H1 (cell line): ENCODE measurements around the gene KLF7.

Experiments
- CHD2 ChIP-seq: IDR thresholded peaks from 2 replicates; pipeline ENCODE4 v1.6.1; 2012; ENCODE audit warnings: low read length, improper control_type of control experiment
- CREB1 ChIP-seq: IDR thresholded peaks from 2 replicates; pipeline ENCODE4 v1.6.1; 2012; ENCODE audit warnings: inconsistent platforms
- CTBP2 ChIP-seq: IDR thresholded peaks from 2 replicates; pipeline ENCODE4 v1.7.0; 2011; ENCODE audit warnings: borderline replicate concordance, mild to moderate bottlenecking, moderate library complexity, mixed read lengths, low read length; ENCODE audit not compliant: insufficient read depth, insufficient read length
- POLR2A ChIP-seq, 2 experiments: IDR thresholded peaks; 1 replicate in 1 of 2; 2 replicates in 1 of 2; pipeline ENCODE4 v1.6.1; 2011; ENCODE audit warnings: low read depth in 2 of 2, low read length in 2 of 2, mild to moderate bottlenecking in 2 of 2; ENCODE audit errors: control extremely low read depth in 1 of 2
- POLR2AphosphoS5 ChIP-seq: IDR thresholded peaks from 2 replicates; pipeline ENCODE4 v1.6.1; 2011; ENCODE audit warnings: low read depth, low read length
- RFX5 ChIP-seq: IDR thresholded peaks from 2 replicates; pipeline ENCODE4 v1.6.1; 2011; ENCODE audit warnings: low read depth, low read length, improper control_type of control experiment, borderline replicate concordance
- TEAD4 ChIP-seq: IDR thresholded peaks from 2 replicates; pipeline ENCODE4 v1.6.1; 2012; ENCODE audit warnings: low read depth, low read length, inconsistent platforms, mixed read lengths
- TF ChIP-seq, protein P1 (sequence below): IDR thresholded peaks from 2 replicates; pipeline ENCODE4 v1.6.1; 2012; ENCODE audit warnings: inconsistent platforms
- TF ChIP-seq, protein P2 (sequence below), 3 experiments: IDR thresholded peaks; 1 replicate in 2 of 3; 2 replicates in 1 of 3; pipeline versions ENCODE4 v1.5.1 to v1.6.1; 2011; ENCODE audit warnings: low read length in 3 of 3, mild to moderate bottlenecking in 3 of 3, inconsistent platforms in 2 of 3, low read depth in 1 of 3, moderate library complexity in 1 of 3; ENCODE audit not compliant: insufficient read depth in 1 of 3; ENCODE audit errors: control extremely low read depth in 1 of 3

DNA sequence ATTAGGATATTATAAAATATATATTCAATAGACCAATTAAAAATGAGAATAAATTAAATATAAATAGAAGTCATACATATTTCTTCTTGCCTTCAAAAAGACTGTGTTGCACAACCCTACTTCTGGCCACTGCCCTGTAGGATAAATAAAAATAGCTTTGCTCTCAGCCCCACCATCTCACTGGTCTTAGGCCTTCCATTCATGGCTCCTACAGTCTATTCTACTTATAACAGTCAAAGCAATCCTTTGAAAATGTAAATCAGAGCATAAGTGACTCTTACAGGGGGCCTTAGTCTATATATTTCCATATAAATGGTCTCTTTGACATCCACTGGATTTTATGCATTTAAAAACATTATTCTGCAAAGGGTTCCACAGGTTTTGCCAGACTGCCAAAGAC lies 72.9 kb downstream of the KLF7 start:
- TF ChIP-seq CTBP2: no peak
- TF ChIP-seq CHD2: no peak
- TF ChIP-seq, protein P1, sequence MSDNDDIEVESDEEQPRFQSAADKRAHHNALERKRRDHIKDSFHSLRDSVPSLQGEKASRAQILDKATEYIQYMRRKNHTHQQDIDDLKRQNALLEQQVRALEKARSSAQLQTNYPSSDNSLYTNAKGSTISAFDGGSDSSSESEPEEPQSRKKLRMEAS: no peak
- no peak for TF ChIP-seq TEAD4
- TF ChIP-seq POLR2AphosphoS5: no peak
- no peak for TF ChIP-seq POLR2A (IDR thresholded peaks at IDR 0.05; ENCODE audit: control extremely low read depth in 1 of 2, low read depth in 2 of 2, low read length in 2 of 2)
- TF ChIP-seq, protein P2, sequence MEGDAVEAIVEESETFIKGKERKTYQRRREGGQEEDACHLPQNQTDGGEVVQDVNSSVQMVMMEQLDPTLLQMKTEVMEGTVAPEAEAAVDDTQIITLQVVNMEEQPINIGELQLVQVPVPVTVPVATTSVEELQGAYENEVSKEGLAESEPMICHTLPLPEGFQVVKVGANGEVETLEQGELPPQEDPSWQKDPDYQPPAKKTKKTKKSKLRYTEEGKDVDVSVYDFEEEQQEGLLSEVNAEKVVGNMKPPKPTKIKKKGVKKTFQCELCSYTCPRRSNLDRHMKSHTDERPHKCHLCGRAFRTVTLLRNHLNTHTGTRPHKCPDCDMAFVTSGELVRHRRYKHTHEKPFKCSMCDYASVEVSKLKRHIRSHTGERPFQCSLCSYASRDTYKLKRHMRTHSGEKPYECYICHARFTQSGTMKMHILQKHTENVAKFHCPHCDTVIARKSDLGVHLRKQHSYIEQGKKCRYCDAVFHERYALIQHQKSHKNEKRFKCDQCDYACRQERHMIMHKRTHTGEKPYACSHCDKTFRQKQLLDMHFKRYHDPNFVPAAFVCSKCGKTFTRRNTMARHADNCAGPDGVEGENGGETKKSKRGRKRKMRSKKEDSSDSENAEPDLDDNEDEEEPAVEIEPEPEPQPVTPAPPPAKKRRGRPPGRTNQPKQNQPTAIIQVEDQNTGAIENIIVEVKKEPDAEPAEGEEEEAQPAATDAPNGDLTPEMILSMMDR (IDR thresholded peaks at IDR 0.05; ENCODE audit: control extremely low read depth in 1 of 3, insufficient read depth in 1 of 3, low read depth in 1 of 3, low read length in 3 of 3): no peak
- TF ChIP-seq RFX5: no peak
- TF ChIP-seq CREB1: no peak
